K562 (cell line): Measurements from ENCODE around the gene CFL1. TPM values are rescaled to one million over a fixed set of nuclear protein-coding genes. Genes with fewer than 3 reads are reported as not detected.

ENCODE experiments used
- C11orf30 ChIP-seq: fragments of 450-650 bp; IDR thresholded peaks from 2 replicates; pipeline ENCODE4 v1.6.1; 2016; ENCODE audit warnings: low read depth, mild to moderate bottlenecking
- CBFB ChIP-seq: sonication (generic); formaldehyde crosslinking; IDR thresholded peaks from 2 replicates; pipeline ENCODE4 v1.4.0; 2020; ENCODE audit warnings: mild to moderate bottlenecking, missing genetic modification reagents
- HEY1 ChIP-seq: fragments of 250-450 bp; sonication (Bioruptor Pico); IDR thresholded peaks from 2 replicates; pipeline ENCODE4 v1.5.0; 2020; ENCODE audit warnings: mild to moderate bottlenecking, moderate library complexity, borderline replicate concordance
- MCM3 ChIP-seq: fragments of 450-650 bp; IDR thresholded peaks from 2 replicates; pipeline ENCODE4 v1.6.1; 2016
- PYGO2 ChIP-seq: fragments of 450-650 bp; IDR thresholded peaks from 2 replicates; pipeline ENCODE4 v1.6.1; 2016; ENCODE audit warnings: mild to moderate bottlenecking, missing genetic modification characterization, moderate library complexity, missing compliant biosample characterization
- RBM34 ChIP-seq: fragments of 200-400 bp; formaldehyde crosslinking; IDR thresholded peaks from 2 replicates; pipeline ENCODE4 v1.6.1; 2018; ENCODE audit warnings: low read length, borderline replicate concordance; ENCODE audit not compliant: insufficient read depth
- SIN3A ChIP-seq, 2 experiments: fragments of 150-350 bp in 1 of 2; IDR thresholded peaks; 2 replicates each; pipeline ENCODE4 v1.6.1; 2011 to 2016; ENCODE audit warnings: borderline replicate concordance in 2 of 2, low read depth in 2 of 2, low read length in 2 of 2, mild to moderate bottlenecking in 2 of 2, moderate library complexity in 2 of 2; ENCODE audit not compliant: control insufficient read depth in 1 of 2
- ZC3H11A ChIP-seq: IDR thresholded peaks from 2 replicates; pipeline ENCODE4 v1.6.1; 2012; ENCODE audit warnings: low read depth, low read length, improper control_type of control experiment
- ZFP1 ChIP-seq: fragments of 450-650 bp; formaldehyde crosslinking; IDR thresholded peaks from 2 replicates; pipeline ENCODE4 v1.4.0; 2020; ENCODE audit warnings: mild to moderate bottlenecking, mixed read lengths
- ZNF12 ChIP-seq: sonication (generic); formaldehyde crosslinking; IDR thresholded peaks from 2 replicates; pipeline ENCODE4 v1.4.0; 2020; ENCODE audit warnings: mild to moderate bottlenecking, missing genetic modification reagents
- polyA plus RNA-seq, 8 experiments: library from polyadenylated mRNA; depleted of rRNA in 4 of 8; stranded (reverse) in 5 of 8; unstranded in 3 of 8; fragments of >200 nt; fragmentation: Nextera tagmentation in 2 of 8; fragmentation: Illumina TruSeq in 1 of 8; extraction: Ambion mirVana in 2 of 8; extraction: Trizol in 1 of 8; gene quantifications; 2 replicates each; pipeline versions ENCODE4 v1.2.1 to v1.2.3, GENCODE V29; 2011 to 2014; ENCODE audit warnings: inconsistent platforms in 1 of 8, missing spikeins in 1 of 8
- total RNA-seq, 7 experiments: library from RNA; depleted of rRNA in 6 of 7; stranded (reverse); fragments of >200 nt in 6 of 7; fragmentation: Illumina TruSeq in 2 of 7; extraction: Trizol in 2 of 7; gene quantifications; 2 replicates each; pipeline versions ENCODE4 v1.2.1 to v1.2.3, GENCODE V29; 2011 to 2021; ENCODE audit warnings: low replicate concordance in 1 of 7
- TF ChIP-seq, protein P1 (sequence below): sonication (generic); formaldehyde crosslinking; IDR thresholded peaks from 2 replicates; pipeline ENCODE4 v1.9.0; 2022; ENCODE audit warnings: mild to moderate bottlenecking, missing genetic modification reagents
- TF ChIP-seq, protein P2 (sequence below): fragments of 450-650 bp; IDR thresholded peaks from 2 replicates; pipeline ENCODE4 v1.6.1; 2016; ENCODE audit warnings: low read depth

The CFL1 gene
- total and polyA plus RNA-seq, 9 of the 15 experiments (the other 6 are each of a cell fraction or from before 2014, with no cell fraction given): 105 to 1,101 (median 859) TPM

DNA sequence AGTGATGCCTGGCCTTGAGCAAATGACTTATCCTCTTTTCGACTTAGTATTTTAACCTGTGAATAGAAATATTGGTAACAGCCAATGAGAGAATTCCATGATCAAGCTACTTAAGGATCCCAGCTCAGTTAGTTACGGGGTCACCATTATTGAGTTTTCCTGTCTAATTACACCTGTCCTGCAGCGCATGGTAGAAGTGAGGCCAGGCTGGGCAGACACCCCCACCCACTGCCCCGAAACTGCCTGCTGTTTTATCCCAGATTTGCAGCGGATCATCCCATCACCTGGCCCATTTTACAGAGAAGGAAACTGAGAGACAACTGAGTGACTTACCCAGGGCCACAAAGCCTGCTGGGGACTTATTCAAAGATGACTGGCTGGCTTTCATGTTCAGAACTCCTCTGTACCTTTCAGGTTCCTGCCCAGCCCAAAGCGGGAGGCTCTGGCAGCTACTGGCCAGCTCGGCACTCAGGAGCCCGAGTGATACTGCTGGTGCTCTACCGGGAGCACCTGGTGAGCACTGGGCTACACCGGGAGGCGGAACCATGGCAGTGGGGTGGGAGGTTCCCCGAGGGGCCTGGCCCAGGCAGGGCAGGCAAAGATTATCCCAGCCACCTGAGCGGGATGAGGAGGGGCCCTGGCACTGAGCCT, 3.7 kb upstream of the CFL1 start (continued):
- TF ChIP-seq PYGO2 (tag) (no peak), MCM3 (no peak), HEY1 (CRISPR knock-in tag) (no peak), ZC3H11A (no peak), C11orf30 (no peak), ZNF12 (CRISPR knock-in tag) (0 out of 2 replicates have a peak, but pooled peaks have one; percentile 26), ZFP1 (CRISPR knock-in tag) (no peak), CBFB (CRISPR knock-in tag) (0 out of 2 replicates have a peak, but pooled peaks have one; percentile 11), RBM34 (no peak), SIN3A (IDR thresholded peaks at IDR 0.05; ENCODE audit: borderline replicate concordance in 2 of 2, control insufficient read depth in 1 of 2, low read depth in 2 of 2, low read length in 2 of 2) (no peak)
- TF ChIP-seq, protein P1, sequence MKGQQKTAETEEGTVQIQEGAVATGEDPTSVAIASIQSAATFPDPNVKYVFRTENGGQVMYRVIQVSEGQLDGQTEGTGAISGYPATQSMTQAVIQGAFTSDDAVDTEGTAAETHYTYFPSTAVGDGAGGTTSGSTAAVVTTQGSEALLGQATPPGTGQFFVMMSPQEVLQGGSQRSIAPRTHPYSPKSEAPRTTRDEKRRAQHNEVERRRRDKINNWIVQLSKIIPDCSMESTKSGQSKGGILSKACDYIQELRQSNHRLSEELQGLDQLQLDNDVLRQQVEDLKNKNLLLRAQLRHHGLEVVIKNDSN (CRISPR knock-in tag): peak; percentile 19; the same call in 1 of the 2 replicates
- TF ChIP-seq, protein P2, sequence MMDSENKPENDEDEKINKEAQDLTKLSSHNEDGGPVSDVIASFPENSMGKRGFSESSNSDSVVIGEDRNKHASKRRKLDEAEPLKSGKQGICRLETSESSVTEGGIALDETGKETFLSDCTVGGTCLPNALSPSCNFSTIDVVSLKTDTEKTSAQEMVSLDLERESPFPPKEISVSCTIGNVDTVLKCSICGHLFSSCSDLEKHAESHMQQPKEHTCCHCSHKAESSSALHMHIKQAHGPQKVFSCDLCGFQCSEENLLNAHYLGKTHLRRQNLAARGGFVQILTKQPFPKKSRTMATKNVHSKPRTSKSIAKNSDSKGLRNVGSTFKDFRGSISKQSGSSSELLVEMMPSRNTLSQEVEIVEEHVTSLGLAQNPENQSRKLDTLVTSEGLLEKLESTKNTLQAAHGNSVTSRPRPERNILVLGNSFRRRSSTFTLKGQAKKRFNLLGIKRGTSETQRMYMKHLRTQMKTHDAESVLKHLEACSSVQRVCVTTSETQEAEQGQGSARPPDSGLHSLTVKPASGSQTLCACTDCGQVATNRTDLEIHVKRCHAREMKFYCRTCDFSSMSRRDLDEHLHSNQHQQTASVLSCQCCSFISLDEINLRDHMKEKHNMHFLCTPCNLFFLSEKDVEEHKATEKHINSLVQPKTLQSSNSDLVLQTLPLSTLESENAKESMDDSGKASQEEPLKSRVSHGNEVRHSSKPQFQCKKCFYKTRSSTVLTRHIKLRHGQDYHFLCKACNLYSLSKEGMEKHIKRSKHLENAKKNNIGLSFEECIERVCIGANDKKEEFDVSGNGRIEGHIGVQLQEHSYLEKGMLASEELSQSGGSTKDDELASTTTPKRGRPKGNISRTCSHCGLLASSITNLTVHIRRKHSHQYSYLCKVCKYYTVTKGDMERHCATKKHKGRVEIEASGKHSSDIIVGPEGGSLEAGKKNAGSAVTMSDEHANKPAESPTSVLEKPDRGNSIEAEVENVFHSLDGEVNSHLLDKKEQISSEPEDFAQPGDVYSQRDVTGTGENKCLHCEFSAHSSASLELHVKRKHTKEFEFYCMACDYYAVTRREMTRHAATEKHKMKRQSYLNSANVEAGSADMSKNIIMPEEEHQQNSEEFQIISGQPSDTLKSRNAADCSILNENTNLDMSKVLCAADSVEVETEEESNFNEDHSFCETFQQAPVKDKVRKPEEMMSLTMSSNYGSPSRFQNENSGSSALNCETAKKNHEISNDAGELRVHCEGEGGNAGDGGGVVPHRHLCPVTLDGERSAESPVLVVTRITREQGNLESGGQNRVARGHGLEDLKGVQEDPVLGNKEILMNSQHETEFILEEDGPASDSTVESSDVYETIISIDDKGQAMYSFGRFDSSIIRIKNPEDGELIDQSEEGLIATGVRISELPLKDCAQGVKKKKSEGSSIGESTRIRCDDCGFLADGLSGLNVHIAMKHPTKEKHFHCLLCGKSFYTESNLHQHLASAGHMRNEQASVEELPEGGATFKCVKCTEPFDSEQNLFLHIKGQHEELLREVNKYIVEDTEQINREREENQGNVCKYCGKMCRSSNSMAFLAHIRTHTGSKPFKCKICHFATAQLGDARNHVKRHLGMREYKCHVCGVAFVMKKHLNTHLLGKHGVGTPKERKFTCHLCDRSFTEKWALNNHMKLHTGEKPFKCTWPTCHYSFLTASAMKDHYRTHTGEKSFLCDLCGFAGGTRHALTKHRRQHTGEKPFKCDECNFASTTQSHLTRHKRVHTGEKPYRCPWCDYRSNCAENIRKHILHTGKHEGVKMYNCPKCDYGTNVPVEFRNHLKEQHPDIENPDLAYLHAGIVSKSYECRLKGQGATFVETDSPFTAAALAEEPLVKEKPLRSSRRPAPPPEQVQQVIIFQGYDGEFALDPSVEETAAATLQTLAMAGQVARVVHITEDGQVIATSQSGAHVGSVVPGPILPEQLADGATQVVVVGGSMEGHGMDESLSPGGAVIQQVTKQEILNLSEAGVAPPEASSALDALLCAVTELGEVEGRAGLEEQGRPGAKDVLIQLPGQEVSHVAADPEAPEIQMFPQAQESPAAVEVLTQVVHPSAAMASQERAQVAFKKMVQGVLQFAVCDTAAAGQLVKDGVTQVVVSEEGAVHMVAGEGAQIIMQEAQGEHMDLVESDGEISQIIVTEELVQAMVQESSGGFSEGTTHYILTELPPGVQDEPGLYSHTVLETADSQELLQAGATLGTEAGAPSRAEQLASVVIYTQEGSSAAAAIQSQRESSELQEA: no peak
